ENCODE measurements around the gene RRAD. TPM values are rescaled to one million over a fixed set of nuclear protein-coding genes. Genes with fewer than 3 reads are reported as not detected.
"Not testable (repeated sequence)": the region's sequence is repeated elsewhere in the genome, so short reads cannot be mapped to it uniquely, and the experiment has no call there.

RRAD gene
- polyA plus RNA-seq, 1 donor from 2014 or later = 1.0 TPM

- no peaks in the 10 kb centered on the region for H3F3A ChIP-seq (ENCODE audit: insufficient read depth, low read length, poor library complexity, severe bottlenecking)
- H2AFZ ChIP-seq (ENCODE audit: low read depth, low read length) = no peak overlapping the region
- TF ChIP-seq REST (IDR thresholded peaks at IDR 0.05; ENCODE audit: borderline replicate concordance) (no peak), TAF1 (IDR thresholded peaks at IDR 0.05; ENCODE audit: low read depth) (no peak), POLR2AphosphoS5 (IDR thresholded peaks at IDR 0.05) (no peak), CTCF (IDR thresholded peaks at IDR 0.05; ENCODE audit: poor library complexity, severe bottlenecking) (no peak), EP300 (conservative IDR thresholded peaks at IDR 0.05; ENCODE audit: poor library complexity, severe bottlenecking) (no peak), SMC3 (conservative IDR thresholded peaks at IDR 0.05; ENCODE audit: poor library complexity) (no peak), RAD21 (conservative IDR thresholded peaks at IDR 0.05) (no peak), EZH2 (IDR thresholded peaks at IDR 0.05; ENCODE audit: borderline replicate concordance, insufficient read depth, low read length, poor library complexity, severe bottlenecking) (no peak), MXI1 (conservative IDR thresholded peaks at IDR 0.05; ENCODE audit: poor library complexity, severe bottlenecking) (no peak)
- H3K27ac ChIP-seq (ENCODE audit: low read length) = no peak overlapping the region
- H3K9me3 ChIP-seq (ENCODE audit: low read length) = no peaks in the 10 kb centered on the region
- no peak overlapping the region for H3K4me3 ChIP-seq (ENCODE audit: low read length)
- H3K4me2 ChIP-seq (ENCODE audit: low read length) = no peak overlapping the region
- no peaks in the 10 kb centered on the region for H3K9me2 ChIP-seq (ENCODE audit: insufficient read depth, low read length)
- no peak overlapping the region for H3K9ac ChIP-seq (ENCODE audit: low read length)
- H3K27me3 ChIP-seq (ENCODE audit: insufficient read depth, low read depth, low read length) = peaks cover 36% of the 10 kb centered on the region
- H3K36me3 ChIP-seq (ENCODE audit: insufficient read depth, low read length) = no peaks in the 10 kb centered on the region
- H3K79me2 ChIP-seq (replicated peaks; ENCODE audit: insufficient read depth, low read length) = no peaks in the 10 kb centered on the region
- H4K20me1 ChIP-seq (ENCODE audit: insufficient read depth) = no peaks in the 10 kb centered on the region
Observed at GRCh38 chr16:66946541-66946940, 21.2 kb upstream of the RRAD start.

GRCh38 chr16:66945939-66946338 is 20.6 kb upstream of the RRAD start:
- Histone ChIP-seq H3K27me3 (ENCODE audit: insufficient read depth, low read depth, low read length) (peaks cover 32% of the 10 kb centered on the region), H3K4me2 (ENCODE audit: low read length) (no peak overlapping the region), H4K20me1 (ENCODE audit: insufficient read depth) (no peaks in the 10 kb centered on the region), H3F3A (ENCODE audit: insufficient read depth, low read length, poor library complexity, severe bottlenecking) (no peaks in the 10 kb centered on the region), H3K79me2 (replicated peaks; ENCODE audit: insufficient read depth, low read length) (no peaks in the 10 kb centered on the region), H3K27ac (ENCODE audit: low read length) (no peak overlapping the region), H3K9me3 (ENCODE audit: low read length) (no peaks in the 10 kb centered on the region), H2AFZ (ENCODE audit: low read depth, low read length) (no peak overlapping the region), H3K9me2 (ENCODE audit: insufficient read depth, low read length) (no peaks in the 10 kb centered on the region), H3K36me3 (ENCODE audit: insufficient read depth, low read length) (no peaks in the 10 kb centered on the region), H3K9ac (ENCODE audit: low read length) (no peak overlapping the region), H3K4me3 (ENCODE audit: low read length) (no peak overlapping the region)
- no peak for TF ChIP-seq SMC3 (conservative IDR thresholded peaks at IDR 0.05; ENCODE audit: poor library complexity)
- no peak for TF ChIP-seq REST (IDR thresholded peaks at IDR 0.05; ENCODE audit: borderline replicate concordance)
- no peak for TF ChIP-seq MXI1 (conservative IDR thresholded peaks at IDR 0.05; ENCODE audit: poor library complexity, severe bottlenecking)
- TF ChIP-seq RAD21 (conservative IDR thresholded peaks at IDR 0.05) = no peak
- no peak for TF ChIP-seq CTCF (IDR thresholded peaks at IDR 0.05; ENCODE audit: poor library complexity, severe bottlenecking)
- TF ChIP-seq TAF1 (IDR thresholded peaks at IDR 0.05; ENCODE audit: low read depth) = no peak
- no peak for TF ChIP-seq POLR2AphosphoS5 (IDR thresholded peaks at IDR 0.05)
- no peak for TF ChIP-seq EZH2 (IDR thresholded peaks at IDR 0.05; ENCODE audit: borderline replicate concordance, insufficient read depth, low read length, poor library complexity, severe bottlenecking)
- TF ChIP-seq EP300 (conservative IDR thresholded peaks at IDR 0.05; ENCODE audit: poor library complexity, severe bottlenecking) = no peak

GRCh38 chr16:66944971-66945370 is 19.6 kb upstream of the RRAD start:
- H3K9me3 ChIP-seq (ENCODE audit: low read length); H3K36me3 ChIP-seq (ENCODE audit: insufficient read depth, low read length); H3K4me2 ChIP-seq (ENCODE audit: low read length): not testable (repeated sequence)

More at GRCh38 chr16:66944971-66945370, 19.6 kb upstream of the RRAD start:
- H3K27ac ChIP-seq (ENCODE audit: low read length); H3K79me2 ChIP-seq (replicated peaks; ENCODE audit: insufficient read depth, low read length); H4K20me1 ChIP-seq (ENCODE audit: insufficient read depth); H3K9me2 ChIP-seq (ENCODE audit: insufficient read depth, low read length); H3F3A ChIP-seq (ENCODE audit: insufficient read depth, low read length, poor library complexity, severe bottlenecking); H3K4me3 ChIP-seq (ENCODE audit: low read length); H2AFZ ChIP-seq (ENCODE audit: low read depth, low read length); H3K9ac ChIP-seq (ENCODE audit: low read length): not testable (repeated sequence)
- peaks cover 23% of the 10 kb centered on the region for H3K27me3 ChIP-seq (ENCODE audit: insufficient read depth, low read depth, low read length)
